CD4-positive, alpha-beta T cell (primary cell): ENCODE results near the gene DACT2. TPM values are rescaled to one million over a fixed set of nuclear protein-coding genes. Genes with fewer than 3 reads are reported as not detected.

Source experiments
- ATAC-seq: fragments of 200-7000 bp; cut with Tn5 transposase; one replicate; pipeline ENCODE4 v1.10.0; 2022; ENCODE audit warnings: mild to moderate bottlenecking; ENCODE audit not compliant: poor library complexity
- CTCF ChIA-PET: fragments of 350-600 bp; sonication (Branson Sonifier 250); formaldehyde crosslinking; loops from one replicate; lab custom pipeline; 2021; ENCODE audit warnings: antibody characterized with exemption, inconsistent platforms; lab: Charles Lee
- POLR2A ChIA-PET: fragments of 350-600 bp; sonication (Branson Sonifier 250); formaldehyde crosslinking; loops from one replicate; lab custom pipeline; 2021; ENCODE audit warnings: antibody characterized with exemption, inconsistent platforms; lab: Charles Lee
- DNase-seq, 14 experiments: peaks; one replicate each; pipeline ENCODE4 v3.0.0-alpha.2; 2013 to 2020; ENCODE audit warnings: mixed read lengths in 2 of 14
- H3K27ac ChIP-seq, 2 donors: one replicate each; pipeline versions ENCODE4 v1.5.1 to v1.7.0; 2013; ENCODE audit warnings: low read length in 2 of 2, low read depth in 1 of 2, mild to moderate bottlenecking in 1 of 2
- H3K27me3 ChIP-seq, 2 experiments: 1 replicate in 1 of 2; 2 replicates in 1 of 2; pipeline versions ENCODE4 v1.6.1 to v1.7.0; 2013; ENCODE audit warnings: low read length in 2 of 2, control low read depth in 1 of 2, mild to moderate bottlenecking in 1 of 2, moderate library complexity in 1 of 2; ENCODE audit not compliant: insufficient read depth in 2 of 2, control insufficient read depth in 1 of 2
- H3K36me3 ChIP-seq: one replicate; pipeline ENCODE4 v1.6.1; 2013; ENCODE audit warnings: low read length, control low read depth; ENCODE audit not compliant: insufficient read depth
- H3K4me1 ChIP-seq: one replicate; pipeline ENCODE4 v1.6.1; 2013; ENCODE audit warnings: low read length, control low read depth; ENCODE audit not compliant: insufficient read depth
- H3K4me3 ChIP-seq: one replicate; pipeline ENCODE4 v1.5.1; 2013; ENCODE audit warnings: mild to moderate bottlenecking, low read length, moderate library complexity
- H3K9me3 ChIP-seq, 2 experiments: 1 replicate in 1 of 2; 2 replicates in 1 of 2; pipeline versions ENCODE4 v1.6.1 to v1.7.0; 2013; ENCODE audit warnings: low read length in 2 of 2, mild to moderate bottlenecking in 2 of 2, control low read depth in 1 of 2, moderate library complexity in 1 of 2; ENCODE audit not compliant: control insufficient read depth in 1 of 2, insufficient read depth in 1 of 2
- H3K27ac Mint-ChIP-seq: one replicate; pipeline ENCODE4 v1.8.0; 2020; ENCODE audit warnings: mixed read lengths
- H3K27me3 Mint-ChIP-seq: one replicate; pipeline ENCODE4 v1.8.0; 2021; ENCODE audit warnings: mixed read lengths
- H3K36me3 Mint-ChIP-seq: one replicate; pipeline ENCODE4 v1.8.0; 2021; ENCODE audit warnings: low read depth, mixed read lengths
- H3K4me1 Mint-ChIP-seq: one replicate; pipeline ENCODE4 v1.8.0; 2021; ENCODE audit warnings: low read depth, mixed read lengths
- H3K4me3 Mint-ChIP-seq: one replicate; pipeline ENCODE4 v1.8.0; 2020; ENCODE audit warnings: mild to moderate bottlenecking, mixed read lengths
- H3K9me3 Mint-ChIP-seq: one replicate; pipeline ENCODE4 v1.8.0; 2020; ENCODE audit warnings: mixed read lengths
- CTCF ChIP-seq: fragments of 200-600 bp; IDR thresholded peaks from one replicate; pipeline ENCODE4 v1.8.0; 2022; ENCODE audit warnings: antibody characterized with exemption, mild to moderate bottlenecking
- intact Hi-C, 2 experiments: fragments of 100-400 bp; cut with DNase I in 1 of 2; cut with micrococcal nuclease in 1 of 2; formaldehyde crosslinking; loops; one replicate each; pipeline versions ENCODE4 v1.15.1 to v1.9.0; 2023 to 2025; cut with DNase I, micrococcal nuclease
- total RNA-seq, 174 experiments: library from RNA in 2 of 174; stranded (reverse) in 2 of 174; gene quantifications; one replicate each; pipeline ENCODE4 v1.2.3 and lab custom pipeline; 2021 to 2026

DACT2 gene
- total RNA-seq, 2 experiments from 2014 or later: not detected

- ATAC-seq (no peak), DNase-seq (no peak)
- POLR2A ChIA-PET: no interaction called here
- CTCF ChIA-PET: no interaction called here
- peaks cover 0 to 26% of the 10 kb centered on the region in 2 experiments for H3K9me3 ChIP-seq
- Mint-ChIP-seq H3K27me3 (peaks cover 29% of the 10 kb centered on the region), H3K9me3 (no peaks in the 10 kb centered on the region), H3K36me3 (no peaks in the 10 kb centered on the region), H3K27ac (no peak overlapping the region), H3K4me3 (no peak overlapping the region), H3K4me1 (no peaks in the 10 kb centered on the region)
- no peak for TF ChIP-seq CTCF
- no peak overlapping the region for H3K27ac ChIP-seq
- peaks cover 0 to 3% of the 10 kb centered on the region in 2 experiments for H3K27me3 ChIP-seq
- no peak overlapping the region for H3K4me3 ChIP-seq
- H3K36me3 ChIP-seq: no peaks in the 10 kb centered on the region
- H3K4me1 ChIP-seq: no peaks in the 10 kb centered on the region
- intact Hi-C loops: no loop called here
Observed at GRCh38 chr6:168280899-168281245, 38.7 kb downstream of the DACT2 start.

GRCh38 chr6:168280020-168280898 is 39.3 kb downstream of the DACT2 start:
- Mint-ChIP-seq H3K9me3 (no peaks in the 10 kb centered on the region), H3K27me3 (peaks cover 29% of the 10 kb centered on the region), H3K4me3 (no peak overlapping the region), H3K27ac (no peak overlapping the region), H3K4me1 (no peaks in the 10 kb centered on the region), H3K36me3 (no peaks in the 10 kb centered on the region)
- H3K4me1 ChIP-seq: no peaks in the 10 kb centered on the region
- intact Hi-C loops: no loop called here
- TF ChIP-seq CTCF: no peak
- H3K9me3 ChIP-seq: peaks cover 0 to 26% of the 10 kb centered on the region in 2 experiments
- ATAC-seq (no peak), DNase-seq (no peak)
- no peak overlapping the region for H3K4me3 ChIP-seq
- CTCF ChIA-PET: no interaction called here
- no peaks in the 10 kb centered on the region for H3K36me3 ChIP-seq
- H3K27ac ChIP-seq: no peak overlapping the region
- peaks cover 0 to 4% of the 10 kb centered on the region in 2 experiments for H3K27me3 ChIP-seq
- POLR2A ChIA-PET: no interaction called here

GRCh38 chr6:168279403-168279935 is 40.1 kb downstream of the DACT2 start:
- Mint-ChIP-seq H3K27me3 (peaks cover 30% of the 10 kb centered on the region), H3K36me3 (no peaks in the 10 kb centered on the region), H3K27ac (no peak overlapping the region), H3K9me3 (no peaks in the 10 kb centered on the region), H3K4me3 (no peak overlapping the region), H3K4me1 (no peaks in the 10 kb centered on the region)
- ChIA-PET POLR2A (no interaction called here), CTCF (no interaction called here)
- DNase-seq (peak in 1 of 14 experiments; percentile 22), ATAC-seq (no peak)
- Histone ChIP-seq H3K4me3 (no peak overlapping the region), H3K36me3 (no peaks in the 10 kb centered on the region), H3K27me3 (peaks cover 0 to 4% of the 10 kb centered on the region in 2 experiments), H3K27ac (no peak overlapping the region), H3K4me1 (no peaks in the 10 kb centered on the region), H3K9me3 (peaks cover 0 to 29% of the 10 kb centered on the region in 2 experiments)
- intact Hi-C loops: no loop called here
- TF ChIP-seq CTCF: no peak
